Osteocyte (in vitro differentiated cells): ENCODE measurements around the gene EPM2A. TPM values are rescaled to one million over a fixed set of nuclear protein-coding genes. Genes with fewer than 3 reads are reported as not detected.

Source experiments
- DNase-seq: peaks from one replicate; pipeline ENCODE4 v3.0.0; 2021; ENCODE audit warnings: mixed read lengths; ENCODE audit not compliant: unreplicated experiment; ENCODE audit errors: extremely low spot score
- H3K27ac Mint-ChIP-seq: one replicate; pipeline ENCODE4 v1.8.0; 2021; ENCODE audit warnings: mild to moderate bottlenecking, mixed read lengths; ENCODE audit not compliant: unreplicated experiment
- H3K27me3 Mint-ChIP-seq: one replicate; pipeline ENCODE4 v1.8.0; 2021; ENCODE audit warnings: mixed read lengths; ENCODE audit not compliant: unreplicated experiment
- H3K36me3 Mint-ChIP-seq: one replicate; pipeline ENCODE4 v1.8.0; 2021; ENCODE audit warnings: mixed read lengths; ENCODE audit not compliant: unreplicated experiment
- H3K4me1 Mint-ChIP-seq: one replicate; pipeline ENCODE4 v1.8.0; 2021; ENCODE audit warnings: mixed read lengths; ENCODE audit not compliant: unreplicated experiment
- H3K4me3 Mint-ChIP-seq: one replicate; pipeline ENCODE4 v1.8.0; 2021; ENCODE audit warnings: mild to moderate bottlenecking, moderate library complexity, mixed read lengths; ENCODE audit not compliant: unreplicated experiment
- H3K9me3 Mint-ChIP-seq: one replicate; pipeline ENCODE4 v1.8.0; 2021; ENCODE audit warnings: mixed read lengths; ENCODE audit not compliant: unreplicated experiment
- total RNA-seq: library from RNA; stranded (reverse); gene quantifications from 2 replicates; pipeline ENCODE4 v1.2.1, GENCODE V29; 2021
- TF ChIP-seq, protein P1 (sequence below): fragments of 200-600 bp; sonication (generic); IDR thresholded peaks from 2 replicates; pipeline ENCODE4 v1.5.0; 2021; ENCODE audit warnings: antibody characterized with exemption, mild to moderate bottlenecking, moderate library complexity

Gene EPM2A
- total RNA-seq, 1 donor from 2014 or later = 13.6 TPM

DNA sequence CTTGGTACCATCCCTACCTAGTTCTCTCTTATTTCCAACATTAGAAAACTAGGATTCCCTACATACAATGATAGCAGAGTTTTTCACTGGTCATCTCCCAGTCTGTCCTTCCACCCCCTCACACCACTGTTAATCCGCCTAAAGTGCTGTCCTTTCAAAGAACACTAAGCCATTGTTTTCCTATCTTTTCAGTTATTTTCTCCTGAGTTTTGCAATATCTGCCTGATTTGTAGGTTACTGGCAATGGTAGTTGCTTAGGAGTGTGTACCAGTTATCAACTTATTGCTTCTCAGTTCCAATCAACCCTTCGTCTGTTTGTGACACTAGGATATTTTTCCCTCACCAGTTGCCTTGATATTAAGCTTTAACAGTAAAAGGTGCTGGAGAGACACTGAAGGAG is 135.0 kb downstream of the EPM2A start:
- Mint-ChIP-seq H3K9me3 (peaks cover 11% of the 10 kb centered on the region), H3K27ac (no peak overlapping the region), H3K4me3 (no peak overlapping the region), H3K36me3 (no peaks in the 10 kb centered on the region), H3K27me3 (peaks cover 5% of the 10 kb centered on the region), H3K4me1 (peaks cover 10% of the 10 kb centered on the region)
- no peak for DNase-seq
- TF ChIP-seq, protein P1, sequence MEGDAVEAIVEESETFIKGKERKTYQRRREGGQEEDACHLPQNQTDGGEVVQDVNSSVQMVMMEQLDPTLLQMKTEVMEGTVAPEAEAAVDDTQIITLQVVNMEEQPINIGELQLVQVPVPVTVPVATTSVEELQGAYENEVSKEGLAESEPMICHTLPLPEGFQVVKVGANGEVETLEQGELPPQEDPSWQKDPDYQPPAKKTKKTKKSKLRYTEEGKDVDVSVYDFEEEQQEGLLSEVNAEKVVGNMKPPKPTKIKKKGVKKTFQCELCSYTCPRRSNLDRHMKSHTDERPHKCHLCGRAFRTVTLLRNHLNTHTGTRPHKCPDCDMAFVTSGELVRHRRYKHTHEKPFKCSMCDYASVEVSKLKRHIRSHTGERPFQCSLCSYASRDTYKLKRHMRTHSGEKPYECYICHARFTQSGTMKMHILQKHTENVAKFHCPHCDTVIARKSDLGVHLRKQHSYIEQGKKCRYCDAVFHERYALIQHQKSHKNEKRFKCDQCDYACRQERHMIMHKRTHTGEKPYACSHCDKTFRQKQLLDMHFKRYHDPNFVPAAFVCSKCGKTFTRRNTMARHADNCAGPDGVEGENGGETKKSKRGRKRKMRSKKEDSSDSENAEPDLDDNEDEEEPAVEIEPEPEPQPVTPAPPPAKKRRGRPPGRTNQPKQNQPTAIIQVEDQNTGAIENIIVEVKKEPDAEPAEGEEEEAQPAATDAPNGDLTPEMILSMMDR = no peak

GRCh38 chr6:145588981-145589380 is 146.3 kb downstream of the EPM2A start:
- peaks cover 15% of the 10 kb centered on the region for H3K9me3 Mint-ChIP-seq
- H3K27ac Mint-ChIP-seq = no peak overlapping the region
- H3K4me1 Mint-ChIP-seq = no peaks in the 10 kb centered on the region
- H3K4me3 Mint-ChIP-seq = no peak overlapping the region
- TF ChIP-seq, protein P1 = no peak
- no peaks in the 10 kb centered on the region for H3K27me3 Mint-ChIP-seq
- DNase-seq = no peak
- no peaks in the 10 kb centered on the region for H3K36me3 Mint-ChIP-seq

DNA sequence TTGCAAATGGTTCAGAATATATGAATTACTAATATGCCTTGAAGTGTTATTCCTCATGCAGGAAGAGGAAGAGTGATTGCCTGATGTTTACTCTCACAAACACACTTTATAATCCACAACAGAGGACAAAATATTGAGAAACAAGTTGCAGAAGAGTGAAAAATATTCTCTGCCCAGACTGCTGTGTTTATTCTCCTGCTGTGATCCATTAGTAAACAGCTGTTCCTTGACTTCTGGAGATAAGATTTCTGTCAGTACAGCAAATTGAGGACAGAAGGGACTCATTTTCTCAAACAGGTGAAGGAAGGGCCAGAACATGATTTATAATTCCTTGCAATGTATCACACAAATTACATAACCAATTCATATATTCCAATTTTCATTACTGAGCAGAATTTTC is 148.0 kb downstream of the EPM2A start:
- Mint-ChIP-seq H3K4me3 (no peak overlapping the region), H3K36me3 (no peaks in the 10 kb centered on the region), H3K27ac (no peak overlapping the region), H3K27me3 (no peaks in the 10 kb centered on the region), H3K4me1 (peaks cover 3% of the 10 kb centered on the region), H3K9me3 (peaks cover 15% of the 10 kb centered on the region)
- DNase-seq = no peak
- TF ChIP-seq, protein P1 = no peak

DNA sequence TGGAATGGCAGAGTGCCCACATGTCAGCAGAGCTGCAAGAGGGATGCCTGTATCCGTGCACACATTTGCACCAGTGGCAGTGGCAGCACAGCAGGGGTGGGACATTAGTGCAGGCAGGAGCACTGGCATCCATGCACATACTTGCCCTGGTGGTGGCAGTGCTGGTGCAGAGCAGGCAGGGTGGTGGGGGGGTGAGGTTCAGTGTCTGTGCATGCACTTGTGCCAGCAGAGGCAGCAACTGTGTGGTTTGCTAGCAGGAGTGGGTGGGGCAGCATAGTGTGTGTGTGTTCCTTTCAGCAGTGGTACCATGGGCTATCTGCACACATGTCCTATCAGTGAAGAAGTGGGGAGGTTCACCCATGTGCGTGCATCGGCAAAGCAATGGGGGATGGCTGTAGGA is 151.6 kb downstream of the EPM2A start:
- Mint-ChIP-seq H3K9me3 (peaks cover 32% of the 10 kb centered on the region), H3K27me3 (no peaks in the 10 kb centered on the region), H3K4me1 (peaks cover 3% of the 10 kb centered on the region), H3K4me3 (no peak overlapping the region), H3K36me3 (no peaks in the 10 kb centered on the region), H3K27ac (no peak overlapping the region)
- TF ChIP-seq, protein P1 = no peak
- no peak for DNase-seq

Other genes with a start within 250 kb of the EPM2A start
- 12.0 and 13.2 TPM in 2 replicates for gene FBXO30, start 79.3 kb upstream of the EPM2A start, total RNA-seq
- gene SHPRH, start 228.8 kb upstream of the EPM2A start, total RNA-seq = 19.7 and 19.9 TPM in 2 replicates